Dedifferentiated amniotic fluid mesenchymal stem cell (primary cell): Measurements from ENCODE around the gene PLCE1.
A peak's percentile ranks its signal among the peaks of the same experiment; 100 is the strongest.

ENCODE experiments used
- DNase-seq: peaks from one replicate; pipeline ENCODE4 v3.0.0-alpha.2; 2016; ENCODE audit errors: extremely low spot score

PLCE1 gene

DNA sequence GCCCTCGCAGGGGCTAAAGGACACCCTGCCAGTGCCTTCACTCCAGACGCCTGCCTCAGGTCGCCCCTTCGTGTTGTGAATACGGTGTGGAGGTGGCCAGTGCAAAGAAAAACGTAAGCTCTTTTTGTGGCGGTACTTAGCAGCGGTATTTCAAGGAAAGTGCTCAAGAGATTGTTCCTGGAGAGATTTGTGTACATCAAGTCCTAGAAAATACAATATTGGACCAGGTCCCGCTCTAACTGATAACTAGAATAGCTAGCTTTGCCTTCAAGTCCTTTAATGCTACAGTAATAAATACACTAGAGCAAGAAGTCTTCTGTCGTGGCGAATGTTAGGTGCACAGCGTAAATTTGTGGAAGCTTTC, 689 bp downstream of the PLCE1 start:
- no peak for DNase-seq

DNA sequence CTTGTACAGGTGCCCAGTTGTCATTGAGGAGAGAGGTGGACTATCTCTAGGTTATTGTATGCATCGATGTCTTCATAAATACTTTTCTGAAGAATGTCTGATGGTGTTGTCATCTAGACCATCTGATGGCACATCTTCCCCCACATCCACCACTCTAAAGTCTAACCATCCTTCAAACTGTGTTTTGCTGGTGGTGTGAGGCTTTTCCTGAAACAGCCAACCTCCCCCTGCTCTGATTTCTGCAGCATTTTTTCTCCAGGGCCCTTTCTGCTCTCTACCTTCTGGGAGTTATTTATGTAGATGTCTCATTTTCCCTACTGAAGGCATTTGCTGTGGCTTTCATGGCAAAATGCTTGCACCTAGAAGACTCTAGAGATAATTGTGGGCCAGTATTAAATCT, 1.5 kb downstream of the PLCE1 start:
- no peak for DNase-seq

DNA sequence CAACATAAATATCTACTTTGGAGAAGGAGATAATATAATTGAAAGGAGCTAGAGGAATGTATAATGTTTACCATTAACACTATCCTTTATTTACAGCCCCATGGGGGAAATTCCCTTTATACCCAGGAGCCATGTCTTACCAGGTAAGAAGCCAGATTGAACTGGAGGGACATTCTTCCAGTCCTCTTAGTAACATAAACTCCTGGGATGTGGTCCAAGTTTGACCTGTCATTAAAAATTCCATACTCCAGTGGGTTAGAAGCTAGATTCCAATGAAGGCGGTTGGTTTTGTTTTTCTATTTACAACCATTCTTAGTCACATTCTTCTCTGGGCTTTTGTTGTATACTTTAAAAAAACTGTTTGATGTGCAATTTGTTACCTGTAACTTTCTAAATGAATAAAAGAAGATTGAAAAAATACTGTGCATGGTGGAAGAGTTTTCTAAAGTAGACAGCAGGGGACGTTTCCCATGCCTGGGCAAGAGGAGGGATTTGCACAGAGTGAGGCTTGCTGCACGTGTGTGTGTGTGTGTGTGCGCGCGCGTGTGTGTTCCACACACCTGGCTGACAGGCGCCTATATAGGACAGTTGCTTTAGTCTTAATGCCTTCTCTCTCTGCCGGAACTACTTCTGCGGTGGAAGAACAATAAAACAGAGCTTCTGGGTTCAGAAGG, 2.0 kb downstream of the PLCE1 start:
- peak; percentile 26 for DNase-seq

DNA sequence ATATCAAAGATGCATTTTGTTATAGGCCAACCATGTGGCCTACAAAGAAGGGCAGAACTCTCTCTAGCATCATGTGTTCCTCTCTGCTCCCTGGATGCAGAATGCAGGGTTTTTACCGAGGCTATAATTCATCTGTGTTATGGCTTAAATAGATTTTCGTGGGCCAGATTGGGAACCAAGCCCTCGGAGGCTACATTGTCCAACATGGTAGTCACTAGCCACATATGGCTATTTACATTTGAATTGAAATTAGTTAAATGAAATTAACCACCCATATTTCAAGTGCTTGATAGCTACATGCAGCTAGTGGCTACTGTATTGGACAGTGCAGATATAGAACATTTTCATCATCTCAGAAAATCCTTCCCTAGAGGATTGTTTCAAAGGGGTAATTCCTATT, 2.8 kb downstream of the PLCE1 start:
- DNase-seq = no peak

DNA sequence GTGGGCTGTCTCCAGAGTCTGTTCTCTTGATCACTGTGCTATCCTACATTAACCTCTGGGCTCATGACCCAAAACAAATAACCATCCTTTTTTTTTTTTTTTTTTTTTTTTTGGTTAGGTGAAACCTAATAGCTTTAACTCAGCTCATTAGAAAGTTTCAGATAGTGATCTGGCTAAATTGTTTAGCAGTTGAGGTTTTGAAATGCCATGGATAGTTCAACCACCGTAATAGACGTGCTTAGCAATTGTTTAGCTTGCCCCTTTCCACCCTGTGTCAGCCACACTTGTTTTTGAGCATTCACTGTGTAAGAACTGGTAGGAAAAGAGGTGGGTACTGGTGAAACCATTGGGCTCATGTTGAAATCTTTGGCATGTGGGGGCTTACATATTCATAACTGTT, 3.8 kb downstream of the PLCE1 start:
- no peak for DNase-seq

DNA sequence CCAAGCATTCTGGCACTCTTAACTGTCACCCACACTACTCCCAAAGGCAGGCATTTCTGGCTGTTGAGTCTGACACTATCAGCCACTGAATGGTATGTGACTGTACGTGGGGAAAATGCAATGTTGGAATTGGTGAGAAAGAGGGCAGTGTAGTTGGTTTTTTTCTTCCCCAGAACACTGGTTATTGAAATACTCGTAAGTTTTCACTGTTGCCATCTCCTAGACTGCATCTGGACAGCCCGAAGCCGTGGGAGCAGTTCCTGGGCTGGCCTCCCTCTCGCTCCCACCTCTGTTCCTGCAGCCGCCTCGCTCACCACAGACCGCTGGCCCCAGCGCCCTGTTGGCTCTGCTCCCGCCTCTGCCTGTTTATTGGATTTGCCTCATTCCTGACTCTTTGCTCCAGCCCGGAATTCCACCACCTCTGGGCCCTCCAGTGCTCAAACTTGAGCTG, 5.7 kb downstream of the PLCE1 start:
- DNase-seq = peak; percentile 67

DNA sequence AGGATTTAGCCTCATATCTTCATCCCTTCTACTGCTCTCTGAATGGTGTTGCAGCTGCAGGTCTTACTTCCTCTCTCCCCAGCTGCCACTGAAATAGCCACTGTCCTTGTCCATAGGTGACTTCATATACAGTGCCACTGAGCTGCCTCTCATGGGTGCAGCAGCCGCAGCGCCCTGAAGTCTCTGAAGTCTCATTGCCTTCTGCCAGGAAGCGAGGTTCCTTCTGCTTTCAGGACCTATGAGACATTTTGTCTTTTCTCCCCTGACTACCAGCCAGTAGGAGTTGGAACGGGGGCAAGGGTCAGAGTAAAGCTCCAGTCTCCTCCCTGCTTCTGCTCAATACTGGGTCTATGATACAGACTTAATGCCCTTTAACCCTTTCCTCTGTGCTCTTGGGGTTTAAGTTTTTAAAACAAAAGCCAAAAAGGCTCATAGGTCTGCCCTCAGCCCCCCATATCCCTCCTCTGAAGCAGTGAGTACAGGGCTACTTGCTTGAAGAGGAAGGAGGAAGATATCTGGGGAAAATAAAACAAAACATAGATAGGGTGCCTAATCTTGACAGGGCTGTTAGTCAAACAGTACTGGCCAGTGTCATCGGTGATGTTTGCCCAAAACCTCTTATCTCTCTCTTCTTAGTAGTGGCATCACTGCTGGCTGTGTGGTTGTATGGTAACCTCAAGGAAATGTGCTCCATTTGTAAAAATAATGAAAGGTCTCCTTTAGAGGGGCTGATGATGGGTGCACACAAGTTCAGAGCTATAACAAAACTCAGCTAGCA, 7.1 kb downstream of the PLCE1 start:
- no peak for DNase-seq

DNA sequence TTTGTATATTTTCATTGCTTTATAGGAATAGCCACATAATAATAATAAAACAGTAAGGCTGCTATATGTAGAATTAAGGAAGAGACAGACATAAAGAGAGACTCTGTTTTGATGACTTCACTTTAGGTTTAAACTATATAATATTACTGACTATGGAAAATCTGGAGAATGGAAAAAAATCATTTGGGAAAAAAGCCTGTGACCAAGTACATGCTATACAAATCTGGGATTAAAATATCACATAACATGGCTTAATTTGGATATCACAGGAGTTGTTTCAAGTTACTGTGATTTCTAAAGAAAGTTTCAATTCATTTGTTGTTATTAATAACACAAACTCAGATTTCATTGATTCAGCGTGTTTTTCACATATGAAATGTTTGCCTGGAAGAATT, 7.7 kb downstream of the PLCE1 start:
- no peak for DNase-seq

DNA sequence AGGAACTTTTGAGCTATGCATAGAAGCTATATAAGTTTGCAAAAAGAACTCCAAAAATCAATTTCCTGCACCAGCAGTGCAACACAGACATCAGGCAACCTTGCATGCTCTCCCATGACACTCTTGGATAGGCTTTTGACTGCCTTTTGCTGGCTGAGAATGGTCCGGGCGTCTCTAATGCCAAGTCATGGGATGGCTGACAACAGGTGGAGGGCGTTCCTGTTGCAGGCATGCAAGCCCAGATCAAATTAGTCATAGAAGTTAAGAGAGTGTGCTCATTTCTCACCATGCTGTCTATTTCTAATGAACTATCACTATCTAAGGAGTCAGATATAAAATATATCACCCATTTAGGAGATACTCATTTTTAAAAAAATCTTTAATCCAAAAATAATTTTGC, 8.4 kb downstream of the PLCE1 start:
- DNase-seq = no peak

DNA sequence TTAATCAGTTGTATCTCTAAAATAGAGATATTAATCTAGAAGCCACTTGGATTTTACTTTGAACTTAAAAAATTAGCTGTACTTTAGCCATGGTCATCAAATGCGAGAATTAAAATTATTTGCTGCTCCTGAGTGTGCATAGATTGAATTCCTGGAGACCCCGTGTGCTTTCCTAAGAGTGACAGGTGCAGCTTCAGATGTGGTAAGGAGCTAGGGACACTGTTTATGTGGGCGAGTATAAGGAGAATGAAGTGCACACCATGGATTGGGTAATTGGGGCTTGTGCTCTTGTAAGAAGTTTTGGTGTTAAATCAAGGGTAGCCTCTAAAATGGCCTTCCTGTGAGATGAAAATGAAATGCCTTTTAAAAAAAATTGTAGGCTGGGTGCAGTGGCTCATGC, 9.8 kb downstream of the PLCE1 start:
- no peak for DNase-seq

DNA sequence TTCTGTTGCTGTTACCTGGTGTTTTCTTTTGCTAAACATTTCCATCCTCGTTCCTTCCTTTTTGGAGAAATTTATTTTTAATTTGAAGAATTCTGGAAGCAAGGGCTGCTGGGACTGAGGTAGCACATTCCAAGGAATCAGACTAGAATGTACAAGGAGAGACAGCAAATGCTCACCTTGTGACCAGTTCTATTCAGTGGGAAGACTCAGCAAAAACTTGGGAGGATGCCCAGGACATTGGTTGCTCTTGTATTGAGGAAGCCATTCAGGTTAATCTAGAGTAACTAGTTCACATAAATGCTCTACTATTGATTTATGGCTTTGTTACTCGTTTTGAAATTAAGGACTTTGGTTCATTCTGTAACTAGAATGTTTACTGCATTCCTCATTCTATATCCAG, 11.3 kb downstream of the PLCE1 start:
- no peak for DNase-seq

DNA sequence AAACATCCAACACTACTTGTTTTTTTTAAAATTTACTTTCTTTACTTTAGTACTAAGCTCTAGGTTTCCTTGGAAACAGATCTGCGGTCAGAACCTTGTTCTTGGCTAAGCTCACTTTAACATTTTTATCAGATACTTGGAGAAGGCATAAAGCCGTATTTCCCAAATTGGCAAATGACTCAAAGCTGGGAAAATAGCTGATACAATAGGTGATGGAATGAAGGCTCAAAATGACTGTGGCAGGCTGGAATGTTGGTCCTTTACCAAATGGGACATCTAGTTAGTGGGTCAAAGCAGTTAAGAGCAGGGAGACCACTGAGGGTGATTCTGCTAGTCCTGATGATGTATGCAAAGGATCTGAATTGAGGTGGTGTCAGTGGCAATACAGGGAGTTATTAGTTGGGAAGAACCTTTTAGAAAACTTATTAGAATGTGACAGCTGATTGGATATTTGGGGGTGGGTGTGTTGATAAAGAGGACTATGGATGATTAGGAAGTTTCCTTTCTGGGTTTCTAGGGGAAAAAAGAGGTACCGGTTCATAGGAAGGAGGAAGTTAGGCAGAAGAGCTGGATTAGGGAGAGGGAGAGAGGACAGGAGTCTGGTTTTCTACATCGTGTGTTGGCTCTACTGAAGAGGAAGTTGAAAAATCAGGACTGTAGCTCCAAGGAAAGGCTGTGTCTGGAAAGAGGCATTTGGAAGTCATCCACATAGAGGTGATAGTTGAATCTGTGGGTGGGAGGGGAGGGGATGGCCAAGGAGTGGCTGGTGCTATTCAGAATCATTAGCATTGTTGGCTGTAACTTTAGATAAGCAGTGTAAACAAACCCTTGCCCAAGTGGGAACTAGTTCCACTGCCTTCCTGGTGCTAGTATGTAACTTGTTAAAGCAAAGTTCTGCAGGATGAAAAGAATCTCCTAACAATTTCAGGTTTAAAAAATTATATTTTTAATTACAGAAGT, 13.1 kb downstream of the PLCE1 start:
- DNase-seq = peak; percentile 77

DNA sequence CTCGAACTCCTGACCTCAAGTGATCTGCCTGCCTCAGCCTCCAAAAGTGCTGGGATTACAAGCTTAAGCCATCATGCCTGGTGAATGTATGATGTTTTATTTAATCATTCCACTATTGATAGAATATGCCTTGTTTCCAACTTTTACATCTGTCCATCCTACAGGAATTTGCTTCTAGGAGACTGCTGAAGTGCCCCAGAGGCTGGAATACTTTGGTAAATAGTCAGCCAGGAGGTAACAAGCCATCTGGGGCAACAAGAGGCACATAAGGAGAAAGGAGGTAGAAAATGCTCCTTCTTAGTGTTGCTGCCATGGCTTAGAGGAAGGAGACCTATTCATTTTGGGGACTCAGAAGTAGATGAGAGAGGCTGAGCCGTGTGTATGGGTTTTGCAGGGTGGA, 14.8 kb downstream of the PLCE1 start:
- DNase-seq = no peak

DNA sequence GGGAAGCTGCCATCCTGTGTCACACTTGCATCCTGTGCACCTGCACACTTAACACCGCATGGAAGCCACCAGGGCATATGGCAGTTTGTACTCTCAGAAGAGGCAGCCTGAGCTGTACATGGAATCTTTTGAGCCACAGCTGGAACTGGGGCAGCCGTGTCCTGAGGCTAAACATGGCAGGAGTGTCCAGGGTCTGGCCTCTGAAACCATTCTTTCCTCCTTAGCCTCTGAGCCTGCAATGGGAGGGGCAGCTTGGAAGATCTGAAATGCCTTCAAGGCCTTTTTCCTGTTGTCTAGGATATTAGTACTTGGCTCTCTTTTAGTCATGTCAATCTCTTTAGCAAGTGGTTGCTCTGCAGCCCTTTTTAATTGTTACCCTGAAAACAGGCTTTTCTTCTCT, 16.4 kb downstream of the PLCE1 start:
- no peak for DNase-seq

DNA sequence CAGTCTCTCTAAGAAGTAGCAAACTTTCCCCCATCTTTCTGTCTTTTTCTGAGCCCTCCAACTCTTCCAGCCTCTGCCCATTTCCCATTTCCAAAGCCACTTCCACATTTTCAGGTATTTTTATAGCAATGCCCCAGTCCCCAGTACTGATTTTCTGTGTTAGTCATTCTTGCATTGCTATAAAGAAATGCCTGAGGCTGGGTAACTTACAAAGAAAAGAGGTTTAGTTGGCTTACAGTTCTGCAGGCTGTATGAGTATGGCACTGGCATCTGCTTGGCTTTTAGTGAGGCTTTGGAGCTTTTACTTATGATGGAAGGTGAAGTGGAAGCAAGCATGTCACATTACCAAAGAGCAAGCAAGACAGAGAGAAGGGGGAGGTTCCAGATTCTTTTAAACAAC, 17.2 kb downstream of the PLCE1 start:
- DNase-seq = no peak

DNA sequence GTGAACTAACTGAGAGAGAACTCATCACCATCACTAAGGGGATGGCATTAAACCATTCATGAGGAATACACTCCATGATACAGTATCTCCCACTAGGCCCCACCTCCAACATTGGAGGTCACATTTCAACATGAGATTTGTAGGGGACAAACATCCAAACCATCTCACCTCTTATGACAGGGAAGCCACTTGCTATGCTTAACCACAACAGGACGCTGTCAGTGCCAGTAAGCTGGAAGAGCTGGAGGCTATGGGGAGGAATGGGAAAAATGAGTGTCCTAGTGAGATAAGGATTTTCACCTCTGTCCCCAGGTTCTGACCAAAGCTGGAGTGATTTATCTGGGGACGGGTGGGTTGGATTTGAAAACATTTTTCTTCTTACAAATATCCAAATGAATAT, 17.6 kb downstream of the PLCE1 start:
- DNase-seq = no peak

DNA sequence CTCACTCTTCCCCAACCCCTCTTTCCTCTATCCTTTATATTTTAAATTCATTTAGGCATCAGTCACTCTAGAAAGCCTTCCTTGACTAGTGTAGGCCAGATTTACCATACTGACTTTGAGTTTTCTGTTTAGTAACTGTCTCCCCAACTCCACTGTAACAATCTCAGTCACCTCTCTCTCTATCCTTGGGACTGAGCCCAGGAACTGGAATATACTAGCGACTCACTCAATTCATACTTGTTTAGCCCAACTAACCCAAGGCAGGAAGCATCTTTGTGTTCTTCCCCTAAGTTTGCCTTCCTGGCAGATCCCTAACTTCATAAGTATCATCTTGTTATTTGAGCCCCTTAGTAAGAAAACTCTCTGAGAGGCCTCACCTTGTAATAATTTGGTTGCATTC, 19.1 kb downstream of the PLCE1 start:
- DNase-seq = no peak

DNA sequence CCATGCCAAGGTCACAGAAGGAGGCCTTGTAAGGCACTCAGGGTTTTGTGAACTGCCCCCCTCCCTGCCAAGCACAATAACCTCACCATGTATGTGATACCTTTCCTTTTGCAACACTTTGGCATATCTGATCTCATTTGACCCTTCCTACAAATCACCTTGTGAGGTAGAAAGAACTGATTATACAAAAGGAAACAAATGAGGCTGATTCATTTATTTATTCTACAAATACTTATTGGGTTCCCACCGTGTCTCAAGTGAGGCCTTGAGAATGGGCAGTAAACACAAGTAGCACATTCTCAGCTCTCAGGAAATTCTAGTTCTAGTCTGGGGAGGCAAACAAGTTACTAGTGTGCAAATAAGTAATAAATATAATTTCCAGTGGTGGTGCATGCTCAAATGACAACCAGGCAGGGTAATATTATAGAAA, 19.6 kb downstream of the PLCE1 start:
- no peak for DNase-seq

DNA sequence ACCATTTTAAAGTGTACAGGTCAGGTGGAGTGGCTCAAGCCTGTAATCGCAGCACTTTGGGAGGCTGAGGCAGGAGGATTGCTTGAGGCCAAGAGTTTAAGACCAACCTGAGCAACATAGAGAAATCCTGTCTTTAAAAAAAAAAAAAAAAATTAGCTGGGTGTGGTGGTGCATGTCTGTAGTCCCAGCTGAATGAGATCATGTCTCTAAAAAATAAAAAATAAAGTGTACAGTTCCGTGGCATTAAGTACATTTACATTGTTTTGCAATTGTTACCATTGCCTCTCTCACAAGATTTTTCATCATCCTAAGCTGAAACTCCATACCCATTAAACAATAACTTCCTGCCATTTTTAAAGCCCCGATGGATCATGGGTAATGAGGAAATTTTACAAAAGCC, 20.6 kb downstream of the PLCE1 start:
- peak; percentile 42 for DNase-seq

DNA sequence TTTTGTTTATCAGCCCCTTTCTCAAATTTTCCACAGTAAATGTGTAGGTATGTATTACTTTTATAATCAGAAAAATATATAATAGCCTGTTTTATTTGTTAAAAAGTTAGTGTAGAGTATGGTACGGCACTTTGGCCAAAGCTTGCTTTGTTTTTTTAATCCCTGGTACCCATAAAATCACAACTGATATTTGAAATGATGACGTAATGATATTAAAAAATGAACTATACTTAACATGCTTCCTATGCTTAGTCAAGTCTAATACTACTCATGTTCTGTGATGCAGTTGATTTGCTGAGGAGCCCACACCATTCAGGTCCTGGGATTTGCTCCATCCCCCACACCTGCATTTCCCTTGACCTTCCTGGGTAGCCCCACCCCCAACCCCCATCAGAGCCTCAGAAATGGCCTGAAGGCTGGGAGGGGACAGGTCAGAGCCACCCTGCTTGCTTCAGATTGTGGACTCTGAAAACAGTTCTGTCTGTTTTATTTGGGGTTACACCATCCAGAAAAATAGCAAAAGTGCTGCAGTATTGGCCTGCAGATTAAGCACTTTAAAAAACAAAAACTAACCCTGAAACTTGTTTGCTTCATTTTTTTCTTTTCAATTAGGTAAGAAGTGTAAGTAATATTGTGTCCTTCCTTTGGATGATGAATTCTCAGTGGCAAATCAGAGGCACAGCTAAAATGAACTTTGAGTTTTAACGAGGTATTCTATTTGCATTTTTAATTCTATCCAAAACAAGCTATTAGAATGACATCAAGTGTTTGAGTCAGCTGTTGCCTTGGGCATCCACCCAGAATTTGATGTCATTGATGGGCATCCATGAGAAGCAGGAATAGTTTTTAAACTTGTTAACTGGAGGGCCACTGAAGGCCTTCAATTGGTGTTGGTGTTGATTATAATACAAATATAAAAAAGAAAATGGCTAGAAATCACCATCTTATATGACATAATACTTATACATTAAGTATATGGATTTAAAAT, 23.3 kb downstream of the PLCE1 start:
- DNase-seq = no peak

DNA sequence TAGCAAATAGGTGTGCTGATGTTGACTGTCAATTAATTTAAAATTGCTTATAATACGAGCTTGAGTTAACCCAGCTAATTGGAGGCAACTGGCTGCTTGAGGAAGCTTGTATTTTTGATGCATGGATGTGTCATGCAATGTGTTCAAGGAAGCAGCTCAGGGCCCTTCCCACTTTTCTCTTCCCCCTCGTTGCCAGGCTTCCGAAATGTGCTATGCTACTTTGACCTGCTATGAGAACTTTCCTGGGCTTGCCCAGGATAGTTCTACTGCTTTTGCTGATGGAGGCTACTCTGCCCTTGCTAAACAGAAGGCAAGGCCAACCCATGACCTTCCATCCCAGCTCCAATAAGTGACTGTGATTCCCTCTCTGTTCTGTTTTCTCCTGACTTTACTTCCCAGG, 24.4 kb downstream of the PLCE1 start:
- no peak for DNase-seq
